ENCODE measurements around the gene PSMD5.

PSMD5 gene

DNA sequence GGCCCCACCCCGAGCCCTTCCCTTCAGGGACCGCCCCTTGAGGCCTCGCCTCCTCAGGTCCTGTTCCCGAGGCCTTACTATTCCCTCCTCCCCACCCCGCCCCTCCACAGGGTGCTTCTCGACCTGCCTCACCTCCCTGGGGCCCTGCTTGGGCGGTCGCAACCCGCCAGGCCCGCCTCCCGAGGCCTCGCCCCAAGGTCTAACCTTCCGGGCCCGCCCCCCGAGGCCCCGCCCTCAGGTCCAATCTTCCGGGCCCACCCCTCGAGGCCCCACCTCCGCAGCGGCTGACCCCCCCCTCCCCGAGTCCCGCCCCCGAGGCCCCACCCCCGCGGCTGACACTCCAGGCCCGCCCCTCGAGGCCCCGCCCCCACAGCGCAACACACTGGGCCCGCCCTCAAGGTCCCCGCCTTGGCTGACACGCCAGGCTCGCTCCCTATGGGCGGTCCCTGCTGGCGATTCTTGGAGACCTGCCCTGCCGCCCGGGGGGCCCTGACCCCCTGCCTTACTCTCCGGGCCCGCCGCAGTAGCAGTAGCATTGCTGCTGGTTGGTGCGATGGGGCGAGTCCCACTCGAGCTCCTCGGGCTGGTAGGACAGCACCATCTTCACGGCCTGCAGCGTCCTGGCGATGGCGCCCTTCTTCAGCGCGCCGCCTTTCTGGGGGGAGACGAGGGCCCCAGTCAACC lies 26.1 kb upstream of the PSMD5 start:
- in situ Hi-C loops (cut with MboI; ENCODE audit: low sequenced_read_pairs) = no loop called here
- Histone ChIP-seq H3K4me3 (peak overlapping the region; percentile 32), H3K27me3 (ENCODE audit: low read depth) (no peaks in the 10 kb centered on the region), H3K4me1 (peaks cover 16% of the 10 kb centered on the region), H3K36me3 (replicated peaks) (peaks cover 62% of the 10 kb centered on the region), H3K9me3 (no peaks in the 10 kb centered on the region)
- peak; percentile 97 to 100 for DNase-seq (ENCODE audit: low spot score in 2 of 2)

- Histone ChIP-seq H3K4me1 (peaks cover 10% of the 10 kb centered on the region), H3K27me3 (ENCODE audit: low read depth) (no peaks in the 10 kb centered on the region), H3K36me3 (replicated peaks) (peaks cover 64% of the 10 kb centered on the region), H3K9me3 (no peaks in the 10 kb centered on the region), H3K4me3 (peak overlapping the region; percentile 17)
- DNase-seq (ENCODE audit: low spot score in 2 of 2) = no peak
- in situ Hi-C loops (cut with MboI; ENCODE audit: low sequenced_read_pairs) = no loop called here
Measured at GRCh38 chr9:120868339-120868675, 25.6 kb upstream of the PSMD5 start.

DNA sequence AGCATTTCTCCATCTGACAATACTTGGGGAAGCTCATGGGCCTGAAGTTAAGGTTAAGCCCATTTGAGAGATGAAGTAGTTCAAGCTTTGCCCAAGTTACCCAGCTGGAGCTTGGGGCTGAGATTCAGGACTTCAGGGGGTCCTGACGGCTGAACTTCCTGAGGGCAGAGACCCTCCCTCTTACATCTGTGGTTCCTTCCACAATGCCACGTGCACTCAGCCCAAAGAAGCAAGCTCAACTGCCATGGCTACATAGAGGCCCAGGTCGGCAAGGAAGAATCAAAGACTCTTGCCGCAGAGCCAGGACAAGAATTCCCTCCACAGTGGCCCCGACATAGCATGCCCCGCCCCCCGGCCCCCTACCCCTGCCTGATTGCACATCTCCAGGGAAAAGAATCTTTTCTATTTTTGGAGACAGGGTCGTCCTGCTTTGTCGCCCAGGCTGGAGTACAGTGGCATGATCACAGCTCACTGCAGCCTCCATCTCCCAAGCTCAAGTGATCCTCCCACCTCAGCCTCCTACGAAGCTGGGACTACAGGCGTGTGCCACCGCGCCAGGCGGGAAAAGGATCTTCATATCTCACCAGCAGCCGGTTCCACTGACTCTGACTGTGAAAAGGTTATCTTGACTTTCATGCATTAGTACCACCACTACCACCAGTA lies 25.1 kb upstream of the PSMD5 start:
- no peak overlapping the region; the same call in 1 of the 2 replicates for H3K4me3 ChIP-seq
- H3K36me3 ChIP-seq (replicated peaks) = peaks cover 60% of the 10 kb centered on the region
- H3K27me3 ChIP-seq (ENCODE audit: low read depth) = no peaks in the 10 kb centered on the region
- peaks cover 9% of the 10 kb centered on the region for H3K4me1 ChIP-seq
- DNase-seq (ENCODE audit: low spot score in 2 of 2) = no peak
- in situ Hi-C loops (cut with MboI; ENCODE audit: low sequenced_read_pairs) = no loop called here
- no peaks in the 10 kb centered on the region for H3K9me3 ChIP-seq

DNA sequence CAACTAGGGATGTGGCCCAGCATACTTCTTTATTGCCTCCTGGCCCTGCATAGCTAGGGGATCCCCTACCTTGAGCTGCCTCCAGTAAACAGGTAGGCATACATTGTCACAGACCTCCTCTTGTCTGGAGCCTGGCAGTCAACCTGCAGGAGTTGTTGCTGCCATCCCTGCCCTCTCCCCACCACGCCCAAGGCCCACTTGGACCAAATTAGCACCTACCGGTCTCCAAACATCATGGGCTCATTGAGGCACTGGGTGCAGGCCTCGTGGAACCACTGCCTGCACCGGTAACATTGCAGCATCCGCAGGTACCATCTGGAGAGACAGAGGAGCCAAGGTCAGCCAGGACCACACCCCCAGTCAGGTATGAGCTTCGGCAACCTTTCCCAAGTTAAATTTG lies 23.9 kb upstream of the PSMD5 start:
- in situ Hi-C loops (cut with MboI; ENCODE audit: low sequenced_read_pairs) = no loop called here
- peaks cover 9% of the 10 kb centered on the region for H3K4me1 ChIP-seq
- DNase-seq (ENCODE audit: low spot score in 2 of 2) = no peak
- H3K36me3 ChIP-seq (replicated peaks) = peaks cover 64% of the 10 kb centered on the region
- no peak overlapping the region for H3K4me3 ChIP-seq
- no peaks in the 10 kb centered on the region for H3K9me3 ChIP-seq
- no peaks in the 10 kb centered on the region for H3K27me3 ChIP-seq (ENCODE audit: low read depth)

GRCh38 chr9:120865809-120866208 lies 23.1 kb upstream of the PSMD5 start:
- DNase-seq (ENCODE audit: low spot score in 2 of 2) = no peak
- peaks cover 9% of the 10 kb centered on the region for H3K4me1 ChIP-seq
- H3K27me3 ChIP-seq (ENCODE audit: low read depth) = no peaks in the 10 kb centered on the region
- in situ Hi-C loops (cut with MboI; ENCODE audit: low sequenced_read_pairs) = no loop called here
- H3K36me3 ChIP-seq (replicated peaks) = peaks cover 67% of the 10 kb centered on the region
- no peak overlapping the region for H3K4me3 ChIP-seq
- no peaks in the 10 kb centered on the region for H3K9me3 ChIP-seq

GRCh38 chr9:120865176-120865575 lies 22.5 kb upstream of the PSMD5 start:
- Histone ChIP-seq H3K4me1 (peaks cover 9% of the 10 kb centered on the region), H3K4me3 (no peak overlapping the region), H3K36me3 (replicated peaks) (peaks cover 67% of the 10 kb centered on the region), H3K9me3 (no peaks in the 10 kb centered on the region), H3K27me3 (ENCODE audit: low read depth) (no peaks in the 10 kb centered on the region)
- in situ Hi-C loops (cut with MboI; ENCODE audit: low sequenced_read_pairs) = no loop called here
- DNase-seq (ENCODE audit: low spot score in 2 of 2) = no peak

GRCh38 chr9:120864719-120865118 lies 22.0 kb upstream of the PSMD5 start:
- in situ Hi-C loops (cut with MboI; ENCODE audit: low sequenced_read_pairs) = no loop called here
- Histone ChIP-seq H3K9me3 (no peaks in the 10 kb centered on the region), H3K36me3 (replicated peaks) (peaks cover 69% of the 10 kb centered on the region), H3K4me3 (no peak overlapping the region), H3K27me3 (ENCODE audit: low read depth) (no peaks in the 10 kb centered on the region), H3K4me1 (peaks cover 9% of the 10 kb centered on the region)
- DNase-seq (ENCODE audit: low spot score in 2 of 2) = no peak

GRCh38 chr9:120863833-120864232 lies 21.1 kb upstream of the PSMD5 start:
- no peaks in the 10 kb centered on the region for H3K27me3 ChIP-seq (ENCODE audit: low read depth)
- no peak for DNase-seq (ENCODE audit: low spot score in 2 of 2)
- peaks cover 70% of the 10 kb centered on the region for H3K36me3 ChIP-seq (replicated peaks)
- peaks cover 5% of the 10 kb centered on the region for H3K4me1 ChIP-seq
- no peak overlapping the region for H3K4me3 ChIP-seq
- no peaks in the 10 kb centered on the region for H3K9me3 ChIP-seq
- in situ Hi-C loops (cut with MboI; ENCODE audit: low sequenced_read_pairs) = no loop called here

GRCh38 chr9:120862452-120862851 lies 19.7 kb upstream of the PSMD5 start:
- DNase-seq (ENCODE audit: low spot score in 2 of 2) = no peak
- H3K9me3 ChIP-seq = no peaks in the 10 kb centered on the region
- peaks cover 74% of the 10 kb centered on the region for H3K36me3 ChIP-seq (replicated peaks)
- H3K27me3 ChIP-seq (ENCODE audit: low read depth) = no peaks in the 10 kb centered on the region
- in situ Hi-C loops (cut with MboI; ENCODE audit: low sequenced_read_pairs) = no loop called here
- no peak overlapping the region for H3K4me3 ChIP-seq
- no peaks in the 10 kb centered on the region for H3K4me1 ChIP-seq

DNA sequence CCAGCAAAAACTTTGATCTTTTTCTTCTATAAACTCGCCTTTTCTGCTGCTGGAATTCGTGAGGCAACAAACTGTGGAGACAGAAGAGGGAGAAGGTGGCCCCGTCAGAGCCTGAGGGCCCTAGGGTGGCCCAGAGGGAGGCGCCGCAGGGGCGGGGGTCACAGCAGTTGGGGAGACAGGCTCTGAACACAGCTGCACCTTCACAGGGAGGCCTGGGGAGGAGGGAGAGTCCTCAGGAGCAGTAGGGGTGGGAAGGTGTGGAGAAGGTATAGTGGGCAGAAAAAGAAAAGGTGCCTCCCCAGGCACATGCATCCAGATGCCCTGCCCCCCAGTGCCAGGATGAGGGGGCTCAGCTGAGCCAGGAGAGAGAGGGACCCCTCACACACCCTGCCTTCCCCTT lies 19.2 kb upstream of the PSMD5 start:
- in situ Hi-C loops (cut with MboI; ENCODE audit: low sequenced_read_pairs) = no loop called here
- DNase-seq (ENCODE audit: low spot score in 2 of 2) = no peak
- H3K4me3 ChIP-seq = no peak overlapping the region
- no peaks in the 10 kb centered on the region for H3K4me1 ChIP-seq
- no peaks in the 10 kb centered on the region for H3K27me3 ChIP-seq (ENCODE audit: low read depth)
- peaks cover 71% of the 10 kb centered on the region for H3K36me3 ChIP-seq (replicated peaks)
- no peaks in the 10 kb centered on the region for H3K9me3 ChIP-seq

DNA sequence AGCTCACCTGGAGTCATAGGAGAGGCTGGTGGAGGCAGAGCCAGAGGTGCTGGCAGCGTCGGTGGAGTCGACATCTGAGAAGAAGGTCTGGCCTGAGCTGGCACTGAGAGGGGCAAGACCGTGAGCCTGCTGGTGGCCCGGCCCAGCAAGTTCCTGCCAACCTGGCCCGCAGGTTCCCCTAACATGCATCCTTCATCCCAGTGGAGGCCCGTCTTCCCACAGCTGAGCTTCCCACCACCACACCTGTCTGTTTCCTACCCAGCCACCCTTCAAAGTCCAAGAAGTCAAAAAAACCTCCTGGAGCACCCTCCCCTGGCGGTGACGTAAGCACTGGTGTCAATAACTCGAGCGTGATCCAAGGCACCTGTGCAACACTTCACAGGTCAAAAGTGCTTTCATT lies 17.4 kb upstream of the PSMD5 start:
- Histone ChIP-seq H3K36me3 (replicated peaks) (peaks cover 55% of the 10 kb centered on the region), H3K27me3 (ENCODE audit: low read depth) (no peaks in the 10 kb centered on the region), H3K4me3 (no peak overlapping the region), H3K9me3 (no peaks in the 10 kb centered on the region), H3K4me1 (no peaks in the 10 kb centered on the region)
- in situ Hi-C loops (cut with MboI; ENCODE audit: low sequenced_read_pairs) = no loop called here
- no peak for DNase-seq (ENCODE audit: low spot score in 2 of 2)

DNA sequence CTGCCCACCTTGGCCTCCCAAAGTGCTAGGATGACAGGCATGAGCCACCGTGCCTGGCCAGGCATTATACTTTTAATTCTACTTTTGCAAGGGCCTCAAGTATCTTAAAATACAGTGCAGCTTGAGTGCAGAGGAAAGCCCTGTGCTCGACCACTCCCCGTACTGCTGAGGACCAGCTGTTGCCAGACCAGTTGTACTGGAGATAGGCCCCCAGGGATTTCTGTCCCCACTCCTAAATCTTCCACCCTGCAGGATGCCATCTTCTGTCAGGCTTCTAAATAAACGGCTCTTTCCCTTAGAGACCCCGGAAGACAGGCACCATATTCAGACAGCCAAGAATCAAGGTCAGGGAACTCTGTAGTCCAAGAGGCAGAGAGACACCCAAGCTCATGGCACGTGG lies 16.6 kb upstream of the PSMD5 start:
- no peaks in the 10 kb centered on the region for H3K4me1 ChIP-seq
- H3K36me3 ChIP-seq (replicated peaks) = peaks cover 59% of the 10 kb centered on the region
- H3K9me3 ChIP-seq = no peaks in the 10 kb centered on the region
- no peaks in the 10 kb centered on the region for H3K27me3 ChIP-seq (ENCODE audit: low read depth)
- no peak for DNase-seq (ENCODE audit: low spot score in 2 of 2)
- no peak overlapping the region for H3K4me3 ChIP-seq
- in situ Hi-C loops (cut with MboI; ENCODE audit: low sequenced_read_pairs) = no loop called here

- Histone ChIP-seq H3K4me3 (no peak overlapping the region), H3K36me3 (replicated peaks) (peaks cover 55% of the 10 kb centered on the region), H3K9me3 (no peaks in the 10 kb centered on the region), H3K4me1 (peaks cover 3% of the 10 kb centered on the region; the same call in 1 of the 2 replicates), H3K27me3 (ENCODE audit: low read depth) (no peaks in the 10 kb centered on the region)
- no peak for DNase-seq (ENCODE audit: low spot score in 2 of 2)
- in situ Hi-C loops (cut with MboI; ENCODE audit: low sequenced_read_pairs) = no loop called here
Measured at GRCh38 chr9:120857902-120858301, 15.2 kb upstream of the PSMD5 start.

GRCh38 chr9:120857481-120857880 lies 14.8 kb upstream of the PSMD5 start:
- DNase-seq (ENCODE audit: low spot score in 2 of 2) = no peak
- H3K36me3 ChIP-seq (replicated peaks) = peaks cover 54% of the 10 kb centered on the region

More at GRCh38 chr9:120857481-120857880, 14.8 kb upstream of the PSMD5 start:
- H3K4me3 ChIP-seq = no peak overlapping the region
- H3K4me1 ChIP-seq = peaks cover 7% of the 10 kb centered on the region
- in situ Hi-C loops (cut with MboI; ENCODE audit: low sequenced_read_pairs) = no loop called here
- H3K9me3 ChIP-seq = no peaks in the 10 kb centered on the region
- no peaks in the 10 kb centered on the region for H3K27me3 ChIP-seq (ENCODE audit: low read depth)
